Panc1 (cell line): ENCODE data around the gene SLC35G1.

ENCODE experiments used
- CTCF ChIP-seq: fragments of 450-650 bp; IDR thresholded peaks from 2 replicates; pipeline ENCODE4 v1.5.1; 2017; ENCODE audit warnings: mild to moderate bottlenecking
- REST ChIP-seq, 2 experiments: IDR thresholded peaks; 2 replicates each; pipeline ENCODE4 v1.6.1; 2011 to 2012; ENCODE audit warnings: low read depth in 2 of 2, control low read depth in 1 of 2, low read length in 1 of 2, mild to moderate bottlenecking in 1 of 2, moderate library complexity in 1 of 2; ENCODE audit not compliant: insufficient read depth in 1 of 2
- TCF7L2 ChIP-seq: IDR thresholded peaks from 2 replicates; pipeline ENCODE4 v1.6.1; 2011; ENCODE audit warnings: mild to moderate bottlenecking, low read depth, low read length, inconsistent platforms

- TF ChIP-seq CTCF = peak; percentile 15; the same call in 1 of the 2 replicates
- TF ChIP-seq TCF7L2 = no peak
- 0 out of 4 replicates have a peak, but pooled peaks of 1 of the 2 experiments have one; percentile 52 for TF ChIP-seq REST (IDR thresholded peaks at IDR 0.05; ENCODE audit: insufficient read depth in 1 of 2, low read depth in 2 of 2, low read length in 1 of 2)
Measured at GRCh38 chr10:93893646-93894515, at the start of gene SLC35G1.
